Heart right ventricle (tissue), 16 donors: ENCODE results near the gene CLPTM1. TPM values are rescaled to one million over a fixed set of nuclear protein-coding genes. Genes with fewer than 3 reads are reported as not detected.

Source experiments
- ATAC-seq, 8 donors: fragments of 200-7000 bp; cut with Tn5 transposase; one replicate each; pipeline ENCODE4 v1.9.1; 2020; ENCODE audit warnings: mild to moderate bottlenecking in 8 of 8, moderate library complexity in 8 of 8, moderate number of reproducible peaks in 1 of 8
- DNase-seq, 2 donors: peaks; one replicate each; pipeline ENCODE4 v3.0.0-alpha.2; 2020
- H3K27ac ChIP-seq, 10 donors: fragments of 200-600 bp; sonication (generic) in 2 of 10; one replicate each; pipeline versions ENCODE4 v1.5.0 to v1.8.0; 2020 to 2022; ENCODE audit warnings: mild to moderate bottlenecking in 3 of 10
- H3K27me3 ChIP-seq, 7 donors: fragments of 200-600 bp; one replicate each; pipeline ENCODE4 v1.8.0; 2021 to 2022; ENCODE audit warnings: mild to moderate bottlenecking in 2 of 7
- H3K36me3 ChIP-seq, 9 donors: fragments of 200-600 bp; sonication (generic) in 1 of 9; one replicate each; pipeline versions ENCODE4 v1.5.0 to v1.8.0; 2020 to 2022; ENCODE audit warnings: mild to moderate bottlenecking in 2 of 9
- H3K4me1 ChIP-seq, 9 donors: fragments of 200-600 bp; sonication (generic) in 1 of 9; one replicate each; pipeline versions ENCODE4 v1.5.0 to v1.8.0; 2020 to 2022; ENCODE audit warnings: mild to moderate bottlenecking in 4 of 9
- H3K4me3 ChIP-seq, 10 donors: fragments of 200-600 bp; sonication (generic) in 2 of 10; one replicate each; pipeline versions ENCODE4 v1.5.0 to v1.8.0; 2020 to 2022; ENCODE audit warnings: mild to moderate bottlenecking in 7 of 10, moderate library complexity in 2 of 10
- H3K9me3 ChIP-seq, 11 donors: fragments of 200-600 bp in 10 of 11; sonication (generic) in 2 of 11; one replicate each; pipeline versions ENCODE4 v1.5.0 to v1.8.0; 2013 to 2022; ENCODE audit warnings: mild to moderate bottlenecking in 2 of 11, control low read depth in 1 of 11, moderate library complexity in 1 of 11
- WGBS, 2 donors: extraction: QIAGEN DNeasy Blood & Tissue Kit; methylation state at CpG; one replicate each; pipeline ENCODE4 v1.1.7; 2013; ENCODE audit warnings: inconsistent platforms in 1 of 2; 5-methylcytosine and 5-hydroxymethylcytosine counted together
- intact Hi-C, 10 donors: fragments of 100-400 bp; cut with DNase I; formaldehyde crosslinking; loops; one replicate each; pipeline versions ENCODE4 v1.11.1 to v1.14.2; 2022
- polyA plus RNA-seq, 2 donors: library from polyadenylated mRNA; stranded (reverse); fragments of 200-250 nt; gene quantifications; one replicate each; pipeline ENCODE4 v1.2.3, GENCODE V29; 2013
- total RNA-seq, 10 donors: library from RNA; stranded (reverse); fragmentation: NEBNext Ultra II Directional in 3 of 10; extraction: Animal tissue kit (Norgen Biotek cat#: 25700) in 3 of 10; gene quantifications; one replicate each; pipeline versions ENCODE4 v1.2.1 to v1.2.4, GENCODE V29; 2021 to 2023
- TF ChIP-seq, protein P1 (sequence below), 9 donors: fragments of 200-600 bp; sonication (generic) in 2 of 9; IDR thresholded peaks; one replicate each; pipeline versions ENCODE4 v1.5.0 to v1.8.0; 2021 to 2022; ENCODE audit warnings: antibody characterized with exemption in 9 of 9, mild to moderate bottlenecking in 5 of 9, moderate library complexity in 1 of 9
- donor health status: Arrhythmogenic right ventricular cardiomyopathy.
- donor health status: ischemic (EF 13 %, LVEDD 7.1; RV severe dilation, severe dysfunction).
- donor health status: healthy with polysubstance abuse.
- donor health status: DM: no; HTN: yes; CAD: no.
- donor health status: DM: no; HTN: no; CAD: no.
- donor health status: ischemic (EF 25% LVEDD 6.9; RV normal size, moderate dysfunction).
- donor health status: ischemic (EF 25% LVEDD 5.7; RV mildly dilated, moderate dysfunction).
- donor health status: healthy.
- donor health status: DM: yes; HTN: yes; CAD: no.
- donor health status: Ischemic cardiomyopathy.
- donor health status: ischemic (EF 35%, LVEDD 5.7; RV mildly dilated, moderate dysfunction).
- donor health status: nonischemic (EF 11% LVEDD 7.7; RV severe dilation, severe dysfunction).
- donor health status: DM: yes; HTN: yes; CAD: no.
- donor health status: PGD.
- donor health status: ischemic (EF 29% LVEDD 5.4; RV normal size, mild dysfunction).
- donor health status: nonischemic (EF 23%, LVEDD 6.1; RV moderate dilation, normal function).

Gene CLPTM1
- total and polyA plus RNA-seq, 12 donors = 72.1 to 130 (median 95.7) TPM

DNA sequence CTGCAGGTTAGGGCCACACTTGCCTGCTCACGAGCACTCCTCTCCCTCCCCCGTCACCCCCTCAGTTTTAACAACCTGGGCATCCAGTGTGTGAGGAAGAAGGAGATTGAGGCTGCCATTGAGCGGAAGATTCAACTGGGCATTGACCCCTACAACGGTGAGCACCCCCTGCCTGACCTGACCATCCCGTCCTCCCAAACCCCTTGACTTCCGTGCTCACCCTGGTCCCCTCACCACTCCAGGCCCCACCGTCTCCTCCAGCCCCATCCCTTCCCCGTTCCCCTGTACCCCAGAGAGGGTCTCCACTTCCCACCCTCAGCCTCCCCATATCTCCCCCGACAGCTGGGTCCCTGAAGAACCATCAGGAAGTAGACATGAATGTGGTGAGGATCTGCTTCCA, 70.1 kb downstream of the CLPTM1 start:
- Histone ChIP-seq H3K4me1 (no peaks in the 10 kb centered on the region), H3K36me3 (peaks cover 0 to 93% (median 23%) of the 10 kb centered on the region in 9 donors), H3K9me3 (no peaks in the 10 kb centered on the region), H3K27me3 (no peaks in the 10 kb centered on the region), H3K27ac (no peak overlapping the region), H3K4me3 (no peak overlapping the region)
- DNase-seq = no peak
- WGBS, 2 donors = 97% methylated on average over 9 of the region's 9 CpGs
- ATAC-seq = peak in 1 of 8 donors; percentile 60
- TF ChIP-seq, protein P1, sequence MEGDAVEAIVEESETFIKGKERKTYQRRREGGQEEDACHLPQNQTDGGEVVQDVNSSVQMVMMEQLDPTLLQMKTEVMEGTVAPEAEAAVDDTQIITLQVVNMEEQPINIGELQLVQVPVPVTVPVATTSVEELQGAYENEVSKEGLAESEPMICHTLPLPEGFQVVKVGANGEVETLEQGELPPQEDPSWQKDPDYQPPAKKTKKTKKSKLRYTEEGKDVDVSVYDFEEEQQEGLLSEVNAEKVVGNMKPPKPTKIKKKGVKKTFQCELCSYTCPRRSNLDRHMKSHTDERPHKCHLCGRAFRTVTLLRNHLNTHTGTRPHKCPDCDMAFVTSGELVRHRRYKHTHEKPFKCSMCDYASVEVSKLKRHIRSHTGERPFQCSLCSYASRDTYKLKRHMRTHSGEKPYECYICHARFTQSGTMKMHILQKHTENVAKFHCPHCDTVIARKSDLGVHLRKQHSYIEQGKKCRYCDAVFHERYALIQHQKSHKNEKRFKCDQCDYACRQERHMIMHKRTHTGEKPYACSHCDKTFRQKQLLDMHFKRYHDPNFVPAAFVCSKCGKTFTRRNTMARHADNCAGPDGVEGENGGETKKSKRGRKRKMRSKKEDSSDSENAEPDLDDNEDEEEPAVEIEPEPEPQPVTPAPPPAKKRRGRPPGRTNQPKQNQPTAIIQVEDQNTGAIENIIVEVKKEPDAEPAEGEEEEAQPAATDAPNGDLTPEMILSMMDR (IDR thresholded peaks at IDR 0.05) = no peak
- intact Hi-C loops = no loop called here

DNA sequence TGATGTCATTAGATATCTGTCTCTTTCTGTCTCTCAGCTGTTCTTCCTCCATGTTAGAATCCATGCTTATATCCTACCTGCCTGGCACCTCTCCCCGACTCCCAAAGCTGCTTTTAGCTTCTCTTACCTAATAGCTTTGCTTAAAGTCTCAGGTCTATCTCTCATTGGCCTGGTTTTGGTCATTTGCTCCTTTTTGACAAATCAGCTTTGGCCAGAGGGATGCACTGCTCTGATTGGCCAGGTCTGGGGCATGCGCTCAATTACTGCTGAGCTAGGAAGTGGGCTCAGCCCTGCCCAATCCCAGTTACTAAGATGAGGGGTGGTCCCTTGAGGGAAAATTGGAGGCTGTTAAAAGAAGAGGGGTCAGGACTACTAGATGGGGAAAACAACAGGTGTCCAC, 72.2 kb downstream of the CLPTM1 start:
- H3K27ac ChIP-seq = no peak overlapping the region
- ATAC-seq (no peak), DNase-seq (no peak)
- no peaks in the 10 kb centered on the region for H3K4me1 ChIP-seq
- WGBS, 2 donors = 92 to 97% methylated on average over 2 of the region's 2 CpGs
- H3K4me3 ChIP-seq = no peak overlapping the region
- no peaks in the 10 kb centered on the region for H3K27me3 ChIP-seq
- intact Hi-C loops = no loop called here
- TF ChIP-seq, protein P1 (IDR thresholded peaks at IDR 0.05) = no peak
- H3K36me3 ChIP-seq = peaks cover 0 to 95% (median 30%) of the 10 kb centered on the region in 9 donors
- no peaks in the 10 kb centered on the region for H3K9me3 ChIP-seq

DNA sequence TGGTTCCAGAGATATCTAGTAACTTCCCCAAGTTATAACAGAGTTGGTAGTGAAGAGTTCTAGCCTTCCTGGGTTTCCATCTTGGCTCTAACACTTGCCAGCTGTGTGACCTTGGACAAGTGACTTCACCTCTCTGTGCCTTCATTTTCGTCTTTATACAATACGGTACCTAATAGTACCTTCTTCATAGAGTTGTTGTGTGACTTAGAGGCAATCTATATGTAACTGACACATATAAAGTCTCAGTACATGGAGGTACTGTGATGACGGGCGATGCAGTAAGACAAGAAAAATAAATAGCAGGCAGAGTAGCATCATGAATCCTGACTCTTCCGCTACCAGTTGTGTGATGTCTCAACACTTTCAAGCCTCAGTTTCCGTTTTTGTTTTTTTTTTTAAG, 75.6 kb downstream of the CLPTM1 start:
- intact Hi-C loops = no loop called here
- TF ChIP-seq, protein P1 (IDR thresholded peaks at IDR 0.05) = no peak
- no peak overlapping the region for H3K4me3 ChIP-seq

DNA sequence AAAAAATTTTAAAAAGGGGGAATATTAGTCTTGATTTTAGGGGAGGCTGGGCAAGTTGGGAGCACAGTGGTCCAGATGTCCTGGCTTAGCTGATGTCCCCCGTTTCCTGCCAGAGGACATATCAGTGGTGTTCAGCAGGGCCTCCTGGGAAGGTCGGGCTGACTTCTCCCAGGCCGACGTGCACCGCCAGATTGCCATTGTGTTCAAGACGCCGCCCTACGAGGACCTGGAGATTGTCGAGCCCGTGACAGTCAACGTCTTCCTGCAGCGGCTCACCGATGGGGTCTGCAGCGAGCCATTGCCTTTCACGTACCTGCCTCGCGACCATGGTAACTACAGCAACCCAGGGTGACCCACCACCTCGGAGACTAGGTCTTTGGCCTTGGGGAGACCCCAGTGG, 77.2 kb downstream of the CLPTM1 start:
- ATAC-seq (no peak), DNase-seq (no peak)
- no peak overlapping the region for H3K27ac ChIP-seq
- WGBS, 2 donors = 68 to 72% methylated on average over 18 of the region's 18 CpGs
- TF ChIP-seq, protein P1 (IDR thresholded peaks at IDR 0.05) = no peak
- no peaks in the 10 kb centered on the region for H3K27me3 ChIP-seq
- peaks cover 0 to 5% (median 0%) of the 10 kb centered on the region in 11 donors for H3K9me3 ChIP-seq
- intact Hi-C loops = no loop called here
- no peaks in the 10 kb centered on the region for H3K4me1 ChIP-seq
- peaks cover 0 to 100% (median 44%) of the 10 kb centered on the region in 9 donors for H3K36me3 ChIP-seq
- no peak overlapping the region for H3K4me3 ChIP-seq

More for the DNA sequence above, 75.6 kb downstream of the CLPTM1 start:
- ATAC-seq = no peak
- Histone ChIP-seq H3K9me3 (peaks cover 0 to 5% (median 0%) of the 10 kb centered on the region in 11 donors), H3K27me3 (no peaks in the 10 kb centered on the region), H3K4me1 (no peaks in the 10 kb centered on the region), H3K27ac (no peak overlapping the region), H3K36me3 (peaks cover 0 to 100% (median 41%) of the 10 kb centered on the region in 9 donors)
- WGBS, 2 donors = 91 to 95% methylated on average over 6 of the region's 6 CpGs
- no peak for DNase-seq
